SK-N-MC (cell line): ENCODE measurements around the gene CYP2C8.

Experiments
- EZH2 ChIP-seq: fragments of 200-600 bp; sonication (generic); IDR thresholded peaks from one replicate; pipeline ENCODE4 v1.6.1; 2017; ENCODE audit warnings: antibody characterized with exemption
- POLR2AphosphoS5 ChIP-seq: IDR thresholded peaks from 2 replicates; pipeline ENCODE4 v1.6.1; 2012; ENCODE audit warnings: mild to moderate bottlenecking, low read depth, low read length, borderline replicate concordance

GRCh38 chr10:95097805-95098204 lies 28.5 kb upstream of the CYP2C8 start:
- no peak for TF ChIP-seq EZH2
- TF ChIP-seq POLR2AphosphoS5, result no peak
